GM12892 (cell line): ENCODE data around the gene SUCO.

Experiments
- POLR2A ChIP-seq: IDR thresholded peaks from 2 replicates; pipeline ENCODE4 v1.6.1; 2011; ENCODE audit warnings: low read depth, low read length, control low read depth
- POLR2AphosphoS5 ChIP-seq: IDR thresholded peaks from 2 replicates; pipeline ENCODE4 v1.6.1; 2011; ENCODE audit warnings: low read depth, low read length, control low read depth
- TAF1 ChIP-seq: IDR thresholded peaks from 2 replicates; pipeline ENCODE4 v1.6.1; 2011; ENCODE audit warnings: low read depth, mild to moderate bottlenecking, control low read depth, low read length, borderline replicate concordance

DNA sequence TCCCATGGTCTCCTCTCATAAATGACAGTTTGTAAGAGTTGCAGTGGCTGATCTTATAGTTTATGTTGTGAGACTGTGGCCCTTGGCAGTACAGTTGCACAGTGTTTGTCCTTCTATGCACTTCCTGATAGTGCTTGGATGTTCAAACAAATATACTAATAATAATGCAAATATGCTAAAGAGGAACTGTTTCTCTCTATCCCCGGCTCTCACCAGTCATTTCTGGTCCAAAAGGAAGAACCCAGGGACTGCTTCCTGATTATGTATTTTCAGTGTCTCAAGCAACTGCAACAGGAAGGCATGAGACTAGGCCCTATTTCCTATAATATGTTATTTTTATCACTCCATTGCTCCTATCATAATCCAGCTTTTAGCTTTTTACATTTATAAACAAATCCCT lies 17.0 kb upstream of the SUCO start:
- TF ChIP-seq POLR2A (no peak), POLR2AphosphoS5 (no peak), TAF1 (no peak)
